H1 (cell line): ENCODE results near the gene EMID1. TPM values are rescaled to one million over a fixed set of nuclear protein-coding genes. Genes with fewer than 3 reads are reported as not detected.

Source experiments
- CTCF ChIA-PET: fragments of 300-600 bp; sonication (Branson Sonifier 250); formaldehyde crosslinking; loops from one replicate; lab custom pipeline; 2021; ENCODE audit not compliant: partially characterized antibody; lab: Charles Lee
- POLR2A ChIA-PET: fragments of 300-600 bp; sonication (Branson Sonifier 250); formaldehyde crosslinking; loops from one replicate; lab custom pipeline; 2021; ENCODE audit warnings: inconsistent platforms; ENCODE audit not compliant: partially characterized antibody; lab: Charles Lee
- DNase-seq, 2 experiments: peaks; one replicate each; pipeline versions ENCODE4 v3.0.0 to v3.0.0-alpha.2; 2010 to 2022; ENCODE audit warnings: low spot score in 2 of 2, low read depth in 1 of 2, mixed read lengths in 1 of 2
- FAIRE-seq: peaks from 2 replicates; lab custom pipeline; 2011; peaks lifted over from hg19 to GRCh38; lab: Jason Lieb, UNC
- H2AFZ ChIP-seq: 2 replicates; pipeline ENCODE4 v1.8.1; 2012; ENCODE audit warnings: low read length, inconsistent platforms
- H2AK5ac ChIP-seq: 2 replicates; pipeline ENCODE4 v1.6.1; 2013; ENCODE audit warnings: low read depth, low read length
- H2BK120ac ChIP-seq: replicated peaks from 2 replicates; pipeline ENCODE3; 2013; ENCODE audit warnings: low read depth, low read length, inconsistent platforms
- H2BK12ac ChIP-seq: 2 replicates; pipeline ENCODE4 v1.6.1; 2013; ENCODE audit warnings: low read depth, low read length
- H2BK15ac ChIP-seq: 2 replicates; pipeline ENCODE4 v1.6.1; 2013; ENCODE audit warnings: low read length
- H2BK20ac ChIP-seq: 2 replicates; pipeline ENCODE4 v1.6.1; 2013; ENCODE audit warnings: low read length
- H2BK5ac ChIP-seq: 2 replicates; pipeline ENCODE4 v1.6.1; 2013; ENCODE audit warnings: low read depth, low read length
- H3K14ac ChIP-seq: 2 replicates; pipeline ENCODE4 v1.6.1; 2013; ENCODE audit warnings: inconsistent platforms; ENCODE audit not compliant: insufficient read length
- H3K18ac ChIP-seq: 2 replicates; pipeline ENCODE4 v1.6.1; 2013; ENCODE audit warnings: low read length; ENCODE audit errors: extremely low read depth
- H3K23ac ChIP-seq: 2 replicates; pipeline ENCODE4 v1.6.1; 2013; ENCODE audit warnings: inconsistent platforms; ENCODE audit not compliant: insufficient read length
- H3K23me2 ChIP-seq: 2 replicates; pipeline ENCODE4 v1.6.1; 2013; ENCODE audit warnings: low read depth, low read length
- H3K27ac ChIP-seq: 2 replicates; pipeline ENCODE4 v1.6.1; 2011; ENCODE audit warnings: low read depth, low read length, inconsistent platforms
- H3K27me3 ChIP-seq, 4 experiments: replicated peaks in 1 of 4; 1 replicate in 1 of 4; 2 replicates in 3 of 4; pipeline versions ENCODE4 v1.6.1 to v1.8.1; 2011 to 2013; ENCODE audit warnings: low read length in 3 of 4, mild to moderate bottlenecking in 3 of 4, inconsistent platforms in 2 of 4, mixed read lengths in 2 of 4, moderate library complexity in 1 of 4; ENCODE audit not compliant: control insufficient read depth in 3 of 4, insufficient read depth in 3 of 4; ENCODE audit errors: extremely low read depth in 1 of 4
- H3K36me3 ChIP-seq, 4 experiments: 2 replicates each; pipeline versions ENCODE4 v1.6.1 to v1.8.1; 2011 to 2013; ENCODE audit warnings: mild to moderate bottlenecking in 4 of 4, low read length in 3 of 4, moderate library complexity in 2 of 4, control low read depth in 1 of 4, inconsistent platforms in 1 of 4; ENCODE audit not compliant: insufficient read depth in 4 of 4, control insufficient read depth in 2 of 4
- H3K4ac ChIP-seq: replicated peaks from 2 replicates; pipeline ENCODE3; 2013; ENCODE audit warnings: low read length, low read depth, mixed read lengths, inconsistent platforms; ENCODE audit not compliant: insufficient read length
- H3K4me1 ChIP-seq, 4 experiments: replicated peaks in 1 of 4; 1 replicate in 1 of 4; 2 replicates in 3 of 4; pipeline versions ENCODE4 v1.6.1 to v1.8.1; 2011 to 2013; ENCODE audit warnings: low read length in 3 of 4, inconsistent platforms in 2 of 4, mixed read lengths in 1 of 4; ENCODE audit not compliant: insufficient read depth in 4 of 4, control insufficient read depth in 3 of 4
- H3K4me2 ChIP-seq, 2 experiments: 2 replicates each; pipeline versions ENCODE4 v1.6.1 to v1.8.1; 2011 to 2013; ENCODE audit warnings: low read depth in 2 of 2, low read length in 2 of 2, control low read depth in 1 of 2, inconsistent platforms in 1 of 2, mild to moderate bottlenecking in 1 of 2; ENCODE audit not compliant: insufficient read depth in 1 of 2
- H3K4me3 ChIP-seq, 4 experiments: fragments of 200-600, 300-600 bp in 1 of 4; sonication (generic), shearing (Covaris generic), sonication (Bioruptor Twin) in 1 of 4; 2 replicates each; pipeline versions ENCODE4 v1.5.1 to v1.8.1; 2011 to 2016; ENCODE audit warnings: low read length in 4 of 4, low read depth in 3 of 4, control low read depth in 2 of 4, inconsistent platforms in 2 of 4, mild to moderate bottlenecking in 2 of 4, mixed read lengths in 1 of 4, moderate library complexity in 1 of 4; ENCODE audit not compliant: insufficient read depth in 2 of 4; ENCODE audit errors: extremely low read depth in 1 of 4
- H3K56ac ChIP-seq: replicated peaks from 2 replicates; pipeline ENCODE3; 2013; ENCODE audit warnings: low read depth, mild to moderate bottlenecking, mixed read lengths, low read length, inconsistent platforms; ENCODE audit not compliant: insufficient read length
- H3K79me1 ChIP-seq: 2 replicates; pipeline ENCODE4 v1.6.1; 2013; ENCODE audit warnings: low read depth, low read length, control low read depth
- H3K79me2 ChIP-seq, 2 experiments: 2 replicates each; pipeline versions ENCODE4 v1.6.1 to v1.8.1; 2012 to 2013; ENCODE audit warnings: low read length in 2 of 2, mild to moderate bottlenecking in 2 of 2, inconsistent platforms in 1 of 2; ENCODE audit not compliant: insufficient read depth in 2 of 2, control insufficient read depth in 1 of 2
- H3K9ac ChIP-seq, 4 experiments: replicated peaks in 1 of 4; 1 replicate in 1 of 4; 2 replicates in 3 of 4; pipeline versions ENCODE4 v1.6.1 to v1.8.1; 2011 to 2013; ENCODE audit warnings: low read depth in 3 of 4, low read length in 3 of 4, control low read depth in 2 of 4, mild to moderate bottlenecking in 2 of 4, moderate library complexity in 2 of 4, inconsistent platforms in 1 of 4; ENCODE audit errors: extremely low read depth in 1 of 4
- H3K9me3 ChIP-seq, 2 experiments: 2 replicates each; pipeline versions ENCODE4 v1.6.1 to v1.8.1; 2012 to 2013; ENCODE audit warnings: mild to moderate bottlenecking in 2 of 2, moderate library complexity in 2 of 2, control low read depth in 1 of 2, inconsistent platforms in 1 of 2, low read depth in 1 of 2, low read length in 1 of 2, mixed read lengths in 1 of 2; ENCODE audit not compliant: insufficient read depth in 2 of 2
- H4K20me1 ChIP-seq, 2 experiments: replicated peaks in 1 of 2; 2 replicates each; pipeline versions ENCODE3 to v1.8.1; 2011 to 2013; ENCODE audit warnings: inconsistent platforms in 2 of 2, low read length in 2 of 2, mild to moderate bottlenecking in 1 of 2; ENCODE audit not compliant: insufficient read depth in 2 of 2, control insufficient read depth in 1 of 2
- H4K5ac ChIP-seq: 2 replicates; pipeline ENCODE4 v1.6.1; 2013; ENCODE audit warnings: low read length, low read depth, mixed read lengths, inconsistent platforms; ENCODE audit not compliant: insufficient read length
- H4K8ac ChIP-seq: 2 replicates; pipeline ENCODE4 v1.8.0; 2013; ENCODE audit warnings: mild to moderate bottlenecking, moderate library complexity, low read length, inconsistent platforms; ENCODE audit not compliant: insufficient read depth; ENCODE audit errors: extremely low read depth
- H4K91ac ChIP-seq: replicated peaks from 2 replicates; pipeline ENCODE3; 2013; ENCODE audit warnings: low read length, mixed read lengths, inconsistent platforms; ENCODE audit not compliant: insufficient read length
- TBP ChIP-seq: IDR thresholded peaks from 2 replicates; pipeline ENCODE4 v1.6.1; 2011; ENCODE audit warnings: low read depth, low read length, improper control_type of control experiment
- WGBS, 2 experiments: shearing (Covaris generic) in 1 of 2; methylation state at CpG; one replicate each; pipeline versions ENCODE4 v1.1.6 to v1.1.7; 2013 to 2015; ENCODE audit warnings: low lambda C conversion rate in 2 of 2, mixed read lengths in 2 of 2, inconsistent platforms in 1 of 2, low coverage in 1 of 2, missing lambda C conversion rate in 1 of 2; ENCODE audit not compliant: insufficient replicate concordance in 2 of 2, insufficient coverage in 1 of 2, insufficient read length in 1 of 2; ENCODE audit errors: extremely low coverage in 1 of 2, missing lambda C conversion rate in 1 of 2; 5-methylcytosine and 5-hydroxymethylcytosine counted together
- polyA plus RNA-seq, 7 experiments: library from polyadenylated mRNA; depleted of rRNA in 3 of 7; stranded (reverse) in 5 of 7; unstranded in 2 of 7; fragments of >200 nt in 5 of 7; fragments of 200-250 nt in 2 of 7; gene quantifications; 1 replicate in 5 of 7; 2 replicates in 1 of 7; 4 replicates in 1 of 7; pipeline versions ENCODE4 v1.2.1 to v1.2.3, GENCODE V29; 2011 to 2013; ENCODE audit warnings: missing spikeins in 2 of 7, mixed read lengths in 2 of 7
- total RNA-seq: library from RNA; stranded (reverse); fragmentation: NEBNext Ultra II Directional; extraction: Animal tissue kit (Norgen Biotek cat#: 25700); gene quantifications from 2 replicates; pipeline ENCODE4 v1.2.1, GENCODE V29; 2021

The EMID1 gene
- total and polyA plus RNA-seq, 2 of the 8 experiments (the other 6 are each of a cell fraction or from before 2014, with no cell fraction given) = 3.9 to 7.4 TPM

- no peaks in the 10 kb centered on the region for H3K9me3 ChIP-seq
- no peak overlapping the region for H2BK20ac ChIP-seq
- H3K4ac ChIP-seq = no peak overlapping the region
- no peak overlapping the region for H4K5ac ChIP-seq
- no peak overlapping the region for H2BK12ac ChIP-seq
- H3K56ac ChIP-seq = no peak overlapping the region
- H4K8ac ChIP-seq = no peak overlapping the region
- H3K4me1 ChIP-seq = peaks cover 0 to 4% (median under 1%) of the 10 kb centered on the region in 4 experiments; a peak in 5 of 7 replicates
- no peaks in the 10 kb centered on the region for H3K79me2 ChIP-seq
- H2BK120ac ChIP-seq = no peak overlapping the region
- H3K23me2 ChIP-seq = no peaks in the 10 kb centered on the region; the same call in 1 of the 2 replicates
- H3K4me2 ChIP-seq = no peak overlapping the region
- DNase-seq = no peak
- H3K23ac ChIP-seq = no peak overlapping the region
- H3K18ac ChIP-seq = no peak overlapping the region; the same call in none of the 2 replicates
- H3K27ac ChIP-seq = no peak overlapping the region
- no peak overlapping the region for H2BK15ac ChIP-seq
- H3K79me1 ChIP-seq = no peaks in the 10 kb centered on the region
- no peak overlapping the region for H4K91ac ChIP-seq
- H3K36me3 ChIP-seq = no peaks in the 10 kb centered on the region
- H4K20me1 ChIP-seq = no peaks in the 10 kb centered on the region
- 78% methylated on average over 16 of the region's 16 CpGs; no CpG with 5 or more reads in 1 of the 2 experiments for WGBS, 2 experiments
- no peak overlapping the region for H2BK5ac ChIP-seq
- no peak overlapping the region for H3K9ac ChIP-seq
- no peak overlapping the region for H3K4me3 ChIP-seq
- TF ChIP-seq TBP = no peak
- peaks cover 0 to 5% (median 0%) of the 10 kb centered on the region in 4 experiments; a peak in 2 of 7 replicates for H3K27me3 ChIP-seq
- H2AFZ ChIP-seq = no peak overlapping the region
- CTCF ChIA-PET = interaction anchor here (1.0 to 3.8 kb wide), 7 partner anchors 8 to 34 kb away, joined by 3 to 13 read pairs (median 5); no protein-coding TSS in a partner anchor
- no peak overlapping the region for H3K14ac ChIP-seq
- POLR2A ChIA-PET = interaction anchor here (1.9 to 2.4 kb wide), 3 partner anchors 10 to 43 kb away, joined by 4 to 11 read pairs (median 8); partner anchors contain the start of gene EWSR1
- H2AK5ac ChIP-seq = no peak overlapping the region
- FAIRE-seq = no peak
These were observed 19.9 kb downstream of the EMID1 start for GRCh38 chr22:29225422-29226090.
